K562 (cell line): ENCODE measurements around the gene SMAD7. TPM values are rescaled to one million over a fixed set of nuclear protein-coding genes. Genes with fewer than 3 reads are reported as not detected.
A peak's percentile ranks its signal among the peaks of the same experiment; 100 is the strongest.

ENCODE experiments used
- ATF3 ChIP-seq, 2 experiments: fragments of 450-650 bp in 1 of 2; sonication (generic) in 1 of 2; formaldehyde crosslinking in 1 of 2; IDR thresholded peaks in 1 of 2; conservative IDR thresholded peaks in 1 of 2; 2 replicates each; pipeline versions ENCODE4 v1.6.1 to v1.8.1; 2016 to 2023; ENCODE audit warnings: mild to moderate bottlenecking in 2 of 2, moderate library complexity in 2 of 2, inconsistent platforms in 1 of 2, missing genetic modification reagents in 1 of 2
- CHCHD3 ChIP-seq: fragments of 250-450 bp; sonication (Bioruptor Pico); IDR thresholded peaks from 2 replicates; pipeline ENCODE4 v2.1.2; 2022; ENCODE audit warnings: mild to moderate bottlenecking
- DLX4 ChIP-seq: fragments of 250-450 bp; sonication (Bioruptor Pico); IDR thresholded peaks from 2 replicates; pipeline ENCODE4 v1.6.1; 2021; ENCODE audit warnings: mild to moderate bottlenecking
- HES1 ChIP-seq: fragments of 450-650 bp; IDR thresholded peaks from 2 replicates; pipeline ENCODE4 v1.6.1; 2016; ENCODE audit warnings: low read depth, mild to moderate bottlenecking, moderate library complexity
- MED1 ChIP-seq: sonication (generic); formaldehyde crosslinking; IDR thresholded peaks from 2 replicates; pipeline ENCODE4 v1.8.1; 2023; ENCODE audit warnings: missing genetic modification reagents, borderline replicate concordance
- PCBP1 ChIP-seq: fragments of 200-400 bp; formaldehyde crosslinking; IDR thresholded peaks from 2 replicates; pipeline ENCODE4 v1.6.1; 2018; ENCODE audit warnings: mild to moderate bottlenecking, low read depth, low read length; ENCODE audit not compliant: poor library complexity, severe bottlenecking
- POU5F1 ChIP-seq: fragments of 150-350 bp; IDR thresholded peaks from 2 replicates; pipeline ENCODE4 v1.6.1; 2014; ENCODE audit warnings: borderline replicate concordance, low read length, low read depth, mild to moderate bottlenecking; ENCODE audit not compliant: partially characterized antibody
- SREBF2 ChIP-seq: sonication (generic); formaldehyde crosslinking; IDR thresholded peaks from 2 replicates; pipeline ENCODE4 v1.4.0; 2020; ENCODE audit warnings: mild to moderate bottlenecking, missing genetic modification reagents
- SRSF9 ChIP-seq: fragments of 200-400 bp; formaldehyde crosslinking; IDR thresholded peaks from 2 replicates; pipeline ENCODE4 v1.6.1; 2017; ENCODE audit warnings: low read depth, low read length, borderline replicate concordance
- STAT5A ChIP-seq: IDR thresholded peaks from 2 replicates; pipeline ENCODE4 v1.6.1; 2012; ENCODE audit warnings: low read length, inconsistent platforms, borderline replicate concordance
- TFE3 ChIP-seq: fragments of 450-650 bp; formaldehyde crosslinking; IDR thresholded peaks from 2 replicates; pipeline ENCODE4 v1.4.0; 2020; ENCODE audit warnings: mild to moderate bottlenecking, mixed read lengths
- ZNF766 ChIP-seq: fragments of 200-800 bp; sonication (Bioruptor generic); conservative IDR thresholded peaks from 2 replicates; pipeline ENCODE4 v1.6.1; 2016; ENCODE audit warnings: missing genetic modification characterization, missing compliant biosample characterization
- polyA plus RNA-seq, 8 experiments: library from polyadenylated mRNA; depleted of rRNA in 4 of 8; stranded (reverse) in 5 of 8; unstranded in 3 of 8; fragments of >200 nt; fragmentation: Nextera tagmentation in 2 of 8; fragmentation: Illumina TruSeq in 1 of 8; extraction: Ambion mirVana in 2 of 8; extraction: Trizol in 1 of 8; gene quantifications; 2 replicates each; pipeline versions ENCODE4 v1.2.1 to v1.2.3, GENCODE V29; 2011 to 2014; ENCODE audit warnings: inconsistent platforms in 1 of 8, missing spikeins in 1 of 8
- total RNA-seq, 7 experiments: library from RNA; depleted of rRNA in 6 of 7; stranded (reverse); fragments of >200 nt in 6 of 7; fragmentation: Illumina TruSeq in 2 of 7; extraction: Trizol in 2 of 7; gene quantifications; 2 replicates each; pipeline versions ENCODE4 v1.2.1 to v1.2.3, GENCODE V29; 2011 to 2021; ENCODE audit warnings: low replicate concordance in 1 of 7
- TF ChIP-seq, protein P1 (sequence below): IDR thresholded peaks from 3 replicates; pipeline ENCODE4 v1.6.1; 2011; ENCODE audit warnings: borderline replicate concordance, mild to moderate bottlenecking; ENCODE audit not compliant: insufficient read length, insufficient read depth
- TF ChIP-seq, protein P2 (sequence below): sonication (generic); formaldehyde crosslinking; IDR thresholded peaks from 2 replicates; pipeline ENCODE4 v1.8.1; 2023; ENCODE audit warnings: mild to moderate bottlenecking, missing genetic modification reagents

Gene SMAD7
- total and polyA plus RNA-seq, 9 of the 15 experiments (the other 6 are each of a cell fraction or from before 2014, with no cell fraction given): 0.13 to 3.0 (median 1.6) TPM

DNA sequence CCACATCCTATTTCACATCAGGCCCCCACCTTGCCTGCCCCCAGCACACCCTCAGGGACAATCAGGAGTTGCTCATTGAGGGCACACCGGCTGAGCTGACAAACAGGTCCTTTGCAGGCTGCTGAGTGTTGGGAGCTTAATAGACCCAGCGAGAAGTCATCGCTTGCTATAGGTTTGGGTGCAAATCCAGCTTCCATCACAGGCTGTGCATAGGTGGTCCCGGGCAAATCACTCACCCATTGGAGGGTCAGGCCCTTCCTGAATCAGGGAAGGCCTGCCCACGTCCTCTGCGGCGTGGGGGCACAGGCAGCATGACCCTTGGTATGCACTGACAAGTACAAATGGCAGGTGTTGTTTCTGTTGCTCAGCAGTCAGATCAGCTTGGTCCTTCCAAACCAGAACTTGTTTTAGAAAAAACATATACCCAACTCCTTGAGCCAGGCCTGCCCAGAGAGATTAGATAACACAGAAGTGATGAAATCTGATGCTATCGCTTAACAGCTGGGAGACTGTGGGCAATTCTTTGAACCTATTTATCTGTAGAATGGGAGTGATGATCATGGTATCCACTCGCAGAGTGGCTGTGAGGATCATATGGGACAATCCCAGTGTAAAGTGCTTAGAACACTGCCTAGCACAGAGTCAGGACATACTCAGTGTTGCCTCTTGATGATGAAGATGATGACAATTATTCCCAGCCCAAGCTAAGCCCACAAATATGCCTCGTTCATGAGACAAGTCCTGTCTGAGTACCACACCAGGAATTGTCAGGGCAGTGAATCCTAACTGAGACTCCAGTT, 34.9 kb downstream of the SMAD7 start (continued):
- TF ChIP-seq ATF3 (IDR thresholded peaks at IDR 0.05) (peak; percentile 23; the same call in 1 of the 2 replicates), ATF3 (CRISPR knock-in tag; conservative IDR thresholded peaks at IDR 0.05) (no peak), STAT5A (no peak), ZNF766 (CRISPR knock-in tag) (no peak), HES1 (no peak), TFE3 (CRISPR knock-in tag) (no peak), DLX4 (no peak), SREBF2 (no peak), SRSF9 (no peak), MED1 (CRISPR knock-in tag) (no peak), CHCHD3 (CRISPR knock-in tag) (no peak), PCBP1 (no peak), POU5F1 (no peak)
- TF ChIP-seq, protein P1, sequence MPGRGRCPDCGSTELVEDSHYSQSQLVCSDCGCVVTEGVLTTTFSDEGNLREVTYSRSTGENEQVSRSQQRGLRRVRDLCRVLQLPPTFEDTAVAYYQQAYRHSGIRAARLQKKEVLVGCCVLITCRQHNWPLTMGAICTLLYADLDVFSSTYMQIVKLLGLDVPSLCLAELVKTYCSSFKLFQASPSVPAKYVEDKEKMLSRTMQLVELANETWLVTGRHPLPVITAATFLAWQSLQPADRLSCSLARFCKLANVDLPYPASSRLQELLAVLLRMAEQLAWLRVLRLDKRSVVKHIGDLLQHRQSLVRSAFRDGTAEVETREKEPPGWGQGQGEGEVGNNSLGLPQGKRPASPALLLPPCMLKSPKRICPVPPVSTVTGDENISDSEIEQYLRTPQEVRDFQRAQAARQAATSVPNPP: no peak
- TF ChIP-seq, protein P2, sequence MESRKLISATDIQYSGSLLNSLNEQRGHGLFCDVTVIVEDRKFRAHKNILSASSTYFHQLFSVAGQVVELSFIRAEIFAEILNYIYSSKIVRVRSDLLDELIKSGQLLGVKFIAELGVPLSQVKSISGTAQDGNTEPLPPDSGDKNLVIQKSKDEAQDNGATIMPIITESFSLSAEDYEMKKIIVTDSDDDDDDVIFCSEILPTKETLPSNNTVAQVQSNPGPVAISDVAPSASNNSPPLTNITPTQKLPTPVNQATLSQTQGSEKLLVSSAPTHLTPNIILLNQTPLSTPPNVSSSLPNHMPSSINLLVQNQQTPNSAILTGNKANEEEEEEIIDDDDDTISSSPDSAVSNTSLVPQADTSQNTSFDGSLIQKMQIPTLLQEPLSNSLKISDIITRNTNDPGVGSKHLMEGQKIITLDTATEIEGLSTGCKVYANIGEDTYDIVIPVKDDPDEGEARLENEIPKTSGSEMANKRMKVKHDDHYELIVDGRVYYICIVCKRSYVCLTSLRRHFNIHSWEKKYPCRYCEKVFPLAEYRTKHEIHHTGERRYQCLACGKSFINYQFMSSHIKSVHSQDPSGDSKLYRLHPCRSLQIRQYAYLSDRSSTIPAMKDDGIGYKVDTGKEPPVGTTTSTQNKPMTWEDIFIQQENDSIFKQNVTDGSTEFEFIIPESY (CRISPR knock-in tag): no peak
